NCI-H226 (cell line): ENCODE measurements around the gene PCSK2.

ENCODE experiments used
- DNase-seq: peaks from one replicate; pipeline ENCODE4 v3.0.0-alpha.2; 2015

The PCSK2 gene

DNA sequence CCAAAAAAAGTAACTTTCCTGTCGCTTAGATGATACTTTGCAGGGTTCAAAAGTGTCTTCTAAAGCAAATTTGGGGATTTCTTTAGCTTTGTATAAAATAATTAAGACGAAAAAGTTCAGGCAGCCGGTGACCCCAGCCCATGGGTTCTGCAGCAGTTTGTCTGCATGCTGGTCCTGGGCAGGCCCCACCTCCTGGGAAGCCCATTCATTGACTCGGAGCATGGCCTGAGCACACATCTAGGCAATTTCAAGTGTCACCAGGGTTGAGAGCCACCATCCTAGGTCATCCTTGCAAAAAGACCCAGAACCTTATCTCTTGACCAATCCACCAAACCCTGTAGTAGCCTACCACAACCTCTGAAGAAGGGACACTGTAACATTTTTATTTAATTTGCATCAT is 283.7 kb downstream of the PCSK2 start:
- no peak for DNase-seq

- no peak for DNase-seq
These were observed 284.6 kb downstream of the PCSK2 start for GRCh38 chr20:17511401-17511800.

- no peak for DNase-seq
These were observed 287.1 kb downstream of the PCSK2 start for GRCh38 chr20:17513939-17514338.

DNA sequence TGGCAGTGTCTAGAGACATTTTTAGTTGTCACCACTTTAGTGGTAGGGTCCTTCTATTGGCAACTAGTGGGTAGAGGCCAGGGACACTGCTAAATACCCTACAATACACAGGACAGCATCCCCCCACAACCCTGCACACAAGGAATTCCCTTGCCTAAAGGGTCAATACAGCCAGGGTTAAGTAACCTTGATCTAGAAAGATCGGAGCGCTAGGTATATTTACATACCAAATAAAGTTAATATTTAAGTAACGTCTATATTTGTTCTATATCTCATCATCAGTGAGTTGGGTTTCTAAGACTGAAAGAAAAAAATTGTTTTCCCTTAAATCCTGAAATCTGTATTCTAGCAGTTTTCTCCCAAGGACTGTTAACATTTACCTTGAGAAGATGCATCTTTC is 288.2 kb downstream of the PCSK2 start:
- DNase-seq, result no peak

- DNase-seq, result no peak
These were observed 291.7 kb downstream of the PCSK2 start for GRCh38 chr20:17518339-17519052.

- DNase-seq, result no peak
These were observed 292.9 kb downstream of the PCSK2 start for GRCh38 chr20:17519606-17520285.

DNA sequence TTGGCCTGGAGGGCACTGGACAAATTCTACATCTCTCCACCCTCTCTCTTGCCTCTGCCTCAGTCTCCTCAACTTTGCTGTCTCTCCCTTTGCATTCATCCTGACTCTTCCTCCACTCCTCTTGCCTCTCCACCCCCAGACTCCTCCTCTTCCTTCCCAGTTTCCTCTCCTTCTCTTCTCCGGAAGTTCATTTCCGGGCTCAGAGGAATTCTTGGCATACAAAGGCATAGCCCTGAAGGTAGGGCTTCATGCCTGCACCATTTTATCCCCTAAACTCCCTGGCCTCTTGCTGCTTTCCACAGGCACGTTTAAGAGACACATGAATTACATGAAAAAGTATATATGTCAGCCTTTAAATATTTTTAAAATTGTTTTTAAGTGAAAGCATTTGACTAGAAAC is 293.7 kb downstream of the PCSK2 start:
- peak; percentile 39 for DNase-seq

GRCh38 chr20:17522528-17522927 is 295.7 kb downstream of the PCSK2 start:
- no peak for DNase-seq

DNA sequence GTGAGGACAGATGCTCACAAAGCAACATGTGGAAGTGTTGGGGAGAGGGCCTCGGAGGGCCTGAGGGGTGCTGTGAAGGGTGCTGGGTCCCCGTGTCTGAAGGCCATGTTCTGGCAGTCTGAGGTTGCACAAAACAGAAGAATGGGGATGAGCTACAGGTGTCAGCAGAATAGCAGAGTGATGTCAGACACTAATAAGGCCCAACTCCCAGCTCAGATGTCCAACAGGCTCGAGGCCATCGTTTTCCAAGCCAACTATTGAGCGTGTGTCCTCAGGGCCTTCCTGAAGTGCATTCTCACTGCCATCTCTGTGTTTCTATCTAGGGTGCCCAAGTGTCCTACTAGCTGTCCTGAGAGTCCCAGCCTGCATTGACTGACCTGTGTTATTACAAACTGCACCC is 296.5 kb downstream of the PCSK2 start:
- no peak for DNase-seq

DNA sequence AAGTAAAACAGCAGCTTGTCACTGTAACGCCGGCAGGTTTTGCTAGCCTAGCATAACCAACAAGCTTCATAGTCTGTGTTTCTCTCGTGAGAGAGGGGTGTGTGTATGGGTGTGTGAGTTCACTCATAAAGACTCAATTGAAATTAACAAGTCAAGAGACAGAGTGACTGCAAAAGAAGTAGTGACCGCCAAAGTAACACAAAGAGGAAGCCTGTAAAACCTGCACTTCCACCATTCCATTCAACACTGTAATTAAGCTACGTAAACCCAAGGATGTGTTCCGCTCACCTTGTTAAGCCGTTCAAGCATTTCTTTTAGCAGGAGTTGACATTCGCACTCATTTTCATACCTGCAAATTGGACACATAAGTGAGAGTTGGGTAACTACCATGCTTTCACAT is 297.7 kb downstream of the PCSK2 start:
- no peak for DNase-seq

- no peak for DNase-seq
These were observed 298.3 kb downstream of the PCSK2 start for GRCh38 chr20:17525132-17525531.

- DNase-seq, result peak; percentile 21
These were observed 298.8 kb downstream of the PCSK2 start for GRCh38 chr20:17525650-17526049.

DNA sequence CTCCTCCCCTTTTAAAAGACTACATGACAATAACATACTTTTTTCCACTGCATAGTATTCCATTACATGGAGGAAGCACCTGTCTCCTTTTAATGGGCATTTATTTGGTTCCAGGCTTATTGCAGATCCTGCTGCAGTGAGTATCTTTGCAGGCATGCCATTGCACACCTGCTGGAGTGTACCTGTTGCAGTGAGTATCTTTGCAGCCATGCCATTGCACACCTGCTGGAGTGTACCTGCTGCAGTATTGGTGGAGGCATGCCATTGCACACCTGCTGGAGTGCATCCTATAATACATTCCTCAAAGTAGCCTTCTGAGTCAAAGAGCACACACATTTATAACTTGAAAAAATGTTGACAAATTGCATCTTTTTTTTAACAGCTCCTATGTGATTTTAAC is 302.7 kb downstream of the PCSK2 start:
- no peak for DNase-seq

- DNase-seq, result no peak
These were observed 303.3 kb downstream of the PCSK2 start for GRCh38 chr20:17530153-17530552.

DNA sequence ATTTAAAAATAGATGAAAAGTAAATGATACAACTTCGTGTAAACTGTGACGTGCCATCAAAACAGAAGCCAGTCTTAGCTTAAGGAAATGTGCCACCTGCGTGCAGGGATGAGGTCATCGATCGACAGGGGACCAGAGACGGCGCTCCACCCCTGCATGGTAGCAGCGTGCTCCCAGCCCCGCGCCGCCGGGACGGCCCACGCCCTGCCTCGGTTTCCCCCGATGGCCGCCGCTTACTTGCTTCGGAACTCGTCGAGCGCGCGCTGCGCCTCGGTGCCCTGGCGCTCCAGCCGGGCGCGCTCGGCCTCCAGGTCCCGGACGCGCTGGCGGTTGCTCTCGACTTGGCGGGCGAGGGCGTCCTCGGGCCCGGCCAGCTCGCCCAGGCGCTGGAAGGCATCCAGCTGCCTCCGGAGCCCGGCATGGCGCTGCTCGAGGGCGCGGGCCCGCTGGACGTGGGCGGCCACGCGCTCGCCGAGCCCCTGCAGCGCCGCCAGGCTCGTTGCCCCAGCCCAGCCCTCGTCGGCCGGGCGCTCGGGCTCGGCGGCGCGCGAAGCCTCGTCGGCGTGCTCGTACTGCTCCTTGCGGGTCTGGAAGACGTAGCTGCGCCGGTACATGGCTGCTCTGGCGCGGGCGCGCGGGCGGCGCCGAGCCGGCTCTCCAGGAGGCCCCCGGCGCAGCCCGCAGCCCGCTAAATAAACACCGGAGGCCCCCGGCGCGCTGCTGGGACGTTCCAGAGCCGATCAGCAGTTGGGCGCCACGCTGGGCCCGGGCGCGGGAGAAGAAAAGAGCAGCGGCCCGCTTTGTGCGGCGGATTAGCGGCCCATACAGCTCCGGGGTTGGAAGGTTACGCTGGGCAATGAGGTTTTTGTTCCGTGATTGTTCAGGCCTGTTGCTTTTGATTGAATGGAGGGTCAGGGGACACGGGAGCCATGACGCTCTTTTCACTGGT is 304.1 kb downstream of the PCSK2 start, which contains the start of gene BFSP1:
Gene BFSP1 (minus strand): TSS at position 664 of the 949 bp plus-strand sequence. CDS start 50 bp downstream, at position 614.
- peak; percentile 27 for DNase-seq

DNA sequence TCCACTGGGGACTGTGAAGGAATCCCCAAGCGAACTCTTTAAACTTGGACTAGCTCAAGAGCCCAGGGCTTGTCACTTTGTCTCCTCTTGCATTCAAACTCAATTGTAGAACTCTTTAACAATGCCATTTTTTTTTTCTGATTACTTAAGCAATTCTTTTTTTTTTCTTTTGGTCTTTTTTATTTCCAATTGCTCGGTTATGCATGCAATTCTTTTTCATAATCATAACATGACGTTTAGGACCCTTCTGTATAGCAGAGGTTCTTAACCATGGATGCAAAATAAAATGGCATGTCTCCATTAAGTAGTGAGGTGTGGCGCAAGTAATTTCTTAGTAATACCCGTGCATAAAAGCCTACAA is 304.8 kb downstream of the PCSK2 start:
- DNase-seq, result no peak

GRCh38 chr20:17533396-17533795 is 306.6 kb downstream of the PCSK2 start:
- DNase-seq, result peak; percentile 70

GRCh38 chr20:17534077-17534476 is 307.2 kb downstream of the PCSK2 start:
- DNase-seq, result no peak
